Renal pelvis (tissue), 4 donors: Measurements from ENCODE around the gene PLA2G2A. TPM values are rescaled to one million over a fixed set of nuclear protein-coding genes. Genes with fewer than 3 reads are reported as not detected.

Source experiments
- DNase-seq: peaks from one replicate; pipeline ENCODE4 v3.0.0-alpha.2; 2013
- polyA plus RNA-seq, 3 donors: library from polyadenylated mRNA; unstranded; fragments of 120-200 nt; gene quantifications; one replicate each; pipeline ENCODE4 v1.2.1, GENCODE V29; 2013; ENCODE audit not compliant: insufficient read length in 3 of 3

The PLA2G2A gene
- polyA plus RNA-seq, 3 donors = 0.23 TPM; not detected in 2

GRCh38 chr1:19974822-19975416, 4.5 kb downstream of the PLA2G2A start:
- DNase-seq = peak; percentile 37

- DNase-seq = no peak
Observed at GRCh38 chr1:19973616-19974015, 5.8 kb downstream of the PLA2G2A start.

GRCh38 chr1:19971664-19972063, 7.8 kb downstream of the PLA2G2A start:
- DNase-seq = no peak

GRCh38 chr1:19969898-19970660, 9.3 kb downstream of the PLA2G2A start:
- DNase-seq = no peak

GRCh38 chr1:19967808-19968207, 11.6 kb downstream of the PLA2G2A start:
- peak; percentile 78 for DNase-seq

GRCh38 chr1:19964542-19964941, 14.9 kb downstream of the PLA2G2A start:
- DNase-seq = no peak

- no peak for DNase-seq
Observed at GRCh38 chr1:19963636-19964035, 15.8 kb downstream of the PLA2G2A start.

GRCh38 chr1:19960591-19960990, 18.8 kb downstream of the PLA2G2A start:
- DNase-seq = no peak

- DNase-seq = no peak
Observed at GRCh38 chr1:19957779-19958178, 21.6 kb downstream of the PLA2G2A start.

- DNase-seq = no peak
Observed at GRCh38 chr1:19955534-19956170, 23.8 kb downstream of the PLA2G2A start.

- DNase-seq = no peak
Observed at GRCh38 chr1:19954059-19954458, 25.4 kb downstream of the PLA2G2A start.

- no peak for DNase-seq
Observed at GRCh38 chr1:19949016-19949415, 30.4 kb downstream of the PLA2G2A start.

GRCh38 chr1:19946971-19947370, 32.4 kb downstream of the PLA2G2A start:
- no peak for DNase-seq

- no peak for DNase-seq
Observed at GRCh38 chr1:19946331-19946751, 33.1 kb downstream of the PLA2G2A start.

- DNase-seq = no peak
Observed at GRCh38 chr1:19945914-19946313, 33.5 kb downstream of the PLA2G2A start.

GRCh38 chr1:19942657-19943056, 36.8 kb downstream of the PLA2G2A start:
- DNase-seq = no peak

- DNase-seq = no peak
Observed at GRCh38 chr1:19942088-19942487, 37.3 kb downstream of the PLA2G2A start.

- no peak for DNase-seq
Observed at GRCh38 chr1:19941206-19941568, 38.2 kb downstream of the PLA2G2A start.

GRCh38 chr1:19940486-19941205, 38.8 kb downstream of the PLA2G2A start:
- DNase-seq = no peak

- DNase-seq = no peak
Observed at GRCh38 chr1:19938472-19938871, 40.9 kb downstream of the PLA2G2A start.

GRCh38 chr1:19936061-19936750, 43.2 kb downstream of the PLA2G2A start:
- no peak for DNase-seq

- no peak for DNase-seq
Observed at GRCh38 chr1:19934336-19934735, 45.1 kb downstream of the PLA2G2A start.
